Sigmoid colon (tissue), 4 donors: ENCODE results near the gene B3GAT1.

Source experiments
- CTCF ChIP-seq, 4 experiments: fragments of 450-650 bp in 3 of 4; fragments of 200-600 bp in 1 of 4; IDR thresholded peaks; one replicate each; pipeline ENCODE4 v1.5.1; 2016 to 2019; ENCODE audit warnings: antibody characterized with exemption in 4 of 4, mild to moderate bottlenecking in 3 of 4, moderate library complexity in 2 of 4
- POLR2A ChIP-seq, 2 donors: fragments of 450-650 bp; IDR thresholded peaks; one replicate each; pipeline ENCODE4 v1.6.1; 2016; ENCODE audit warnings: antibody characterized with exemption in 2 of 2, mild to moderate bottlenecking in 2 of 2, moderate library complexity in 2 of 2
- POLR2AphosphoS5 ChIP-seq, 4 donors: sonication (generic); formaldehyde crosslinking; IDR thresholded peaks; one replicate each; pipeline ENCODE4 v1.6.1; 2017; ENCODE audit warnings: antibody characterized with exemption in 4 of 4

GRCh38 chr11:134359646-134360045 lies 52.4 kb downstream of the B3GAT1 start:
- TF ChIP-seq CTCF (IDR thresholded peaks at IDR 0.05) (no peak), POLR2A (IDR thresholded peaks at IDR 0.05) (no peak), POLR2AphosphoS5 (IDR thresholded peaks at IDR 0.05) (no peak)
